Measurements from ENCODE around the gene MMP3.

MMP3 gene

GRCh38 chr11:102831489-102832440 lies 11.6 kb downstream of the MMP3 start:
- DNase-seq (ENCODE audit: low spot score), result peak; percentile 6

- DNase-seq (ENCODE audit: low spot score), result no peak
These were observed 12.3 kb downstream of the MMP3 start for GRCh38 chr11:102831128-102831488.

- no peak for DNase-seq (ENCODE audit: low spot score)
These were observed 13.2 kb downstream of the MMP3 start for GRCh38 chr11:102830001-102830727.

- DNase-seq (ENCODE audit: low spot score), result no peak
These were observed 14.0 kb downstream of the MMP3 start for GRCh38 chr11:102829316-102830000.

- no peak for DNase-seq (ENCODE audit: low spot score)
These were observed 18.9 kb downstream of the MMP3 start for GRCh38 chr11:102824556-102824955.

GRCh38 chr11:102819491-102819890 lies 23.9 kb downstream of the MMP3 start:
- no peak for DNase-seq (ENCODE audit: low spot score)

GRCh38 chr11:102813484-102813883 lies 29.9 kb downstream of the MMP3 start:
- DNase-seq (ENCODE audit: low spot score), result no peak

GRCh38 chr11:102812188-102812587 lies 31.2 kb downstream of the MMP3 start:
- DNase-seq (ENCODE audit: low spot score), result no peak

GRCh38 chr11:102810950-102811660 lies 32.3 kb downstream of the MMP3 start:
- DNase-seq (ENCODE audit: low spot score), result no peak

GRCh38 chr11:102809971-102810370 lies 33.4 kb downstream of the MMP3 start:
- no peak for DNase-seq (ENCODE audit: low spot score)

GRCh38 chr11:102807921-102808320 lies 35.5 kb downstream of the MMP3 start:
- peak; percentile 10 for DNase-seq (ENCODE audit: low spot score)

- DNase-seq (ENCODE audit: low spot score), result no peak
These were observed 37.1 kb downstream of the MMP3 start for GRCh38 chr11:102806296-102806695.

- DNase-seq (ENCODE audit: low spot score), result no peak
These were observed 41.1 kb downstream of the MMP3 start for GRCh38 chr11:102802341-102802740.

GRCh38 chr11:102800767-102801166 lies 42.6 kb downstream of the MMP3 start:
- no peak for DNase-seq (ENCODE audit: low spot score)

GRCh38 chr11:102799681-102800340 lies 43.6 kb downstream of the MMP3 start:
- no peak for DNase-seq (ENCODE audit: low spot score)

- DNase-seq (ENCODE audit: low spot score), result no peak
These were observed 45.2 kb downstream of the MMP3 start, which contains the start of gene MMP1 for GRCh38 chr11:102798012-102798746. Gene MMP1 (minus strand): TSS chr11:102798160. CDS start chr11:102798092, 68 bp downstream.

- DNase-seq (ENCODE audit: low spot score), result peak; percentile 48
These were observed 49.0 kb downstream of the MMP3 start for GRCh38 chr11:102794382-102794781.

GRCh38 chr11:102793677-102794290 lies 49.6 kb downstream of the MMP3 start:
- no peak for DNase-seq (ENCODE audit: low spot score)

GRCh38 chr11:102792604-102793003 lies 50.8 kb downstream of the MMP3 start:
- DNase-seq (ENCODE audit: low spot score), result no peak
